ENCODE results near the gene TRIM5. TPM values are rescaled to one million over a fixed set of nuclear protein-coding genes. Genes with fewer than 3 reads are reported as not detected.
"Not testable (repeated sequence)": the region's sequence is repeated elsewhere in the genome, so short reads cannot be mapped to it uniquely, and the experiment has no call there.

TRIM5 gene
- polyA plus RNA-seq, 3 donors: 9.4 to 14.4 (median 10.6) TPM

GRCh38 chr11:5719703-5720495 is 35.0 kb upstream of the TRIM5 start:
- Histone ChIP-seq H3K4me3 (replicated peaks in 1 of 3; ENCODE audit: low read depth in 2 of 3, low read length in 3 of 3) (no peak overlapping the region), H2AFZ (ENCODE audit: insufficient read depth, low read depth, low read length, poor library complexity, severe bottlenecking) (no peak overlapping the region), H3K27me3 (ENCODE audit: control insufficient read depth in 2 of 2, insufficient read depth in 2 of 2, low read length in 2 of 2) (no peaks in the 10 kb centered on the region), H3K4me2 (replicated peaks; ENCODE audit: extremely low read depth, low read length, poor library complexity, severe bottlenecking) (no peak overlapping the region), H3K36me3 (replicated peaks in 1 of 2; ENCODE audit: control insufficient read depth in 1 of 2, insufficient read depth in 2 of 2, low read length in 2 of 2) (no peaks in the 10 kb centered on the region), H3K79me2 (ENCODE audit: insufficient read depth, low read length) (no peaks in the 10 kb centered on the region), H3K9me3 (replicated peaks in 1 of 2; ENCODE audit: control insufficient read depth in 1 of 2, insufficient read depth in 1 of 2, low read length in 2 of 2) (no peaks in the 10 kb centered on the region), H3K9ac (ENCODE audit: insufficient read depth, low read length, poor library complexity, severe bottlenecking) (no peak overlapping the region), H3K4me1 (ENCODE audit: control insufficient read depth in 1 of 2, insufficient read depth in 2 of 2, low read length in 2 of 2) (no peaks in the 10 kb centered on the region), H4K20me1 (ENCODE audit: insufficient read depth, low read length) (no peaks in the 10 kb centered on the region), H3K27ac (ENCODE audit: low read depth in 1 of 2, low read length in 2 of 2) (no peak overlapping the region)
- DNase-seq: no peak
- H3K36me3 Mint-ChIP-seq: peaks cover 0 to 5% of the 10 kb centered on the region in 2 donors
- no CpG with 5 or more reads among the region's 3 CpGs for WGBS (ENCODE audit: insufficient coverage)
- TF ChIP-seq CTCF (IDR thresholded peaks at IDR 0.05): no peak
- H3K4me3 Mint-ChIP-seq: no peak overlapping the region
- no peaks in the 10 kb centered on the region for H3K4me1 Mint-ChIP-seq
- H3K27me3 Mint-ChIP-seq (ENCODE audit: low read depth in 3 of 3): peaks cover 2 to 4% (median 2%) of the 10 kb centered on the region in 3 donors
- H3K9me3 Mint-ChIP-seq: peaks cover 2 to 15% (median 8%) of the 10 kb centered on the region in 7 donors
- intact Hi-C loops (cut with micrococcal nuclease): no loop called here
- H3K27ac Mint-ChIP-seq: peak overlapping the region in 1 of 7 donors; percentile 14

GRCh38 chr11:5716518-5716917 is 31.6 kb upstream of the TRIM5 start:
- H3K4me1 ChIP-seq (ENCODE audit: control insufficient read depth in 1 of 2, insufficient read depth in 2 of 2, low read length in 2 of 2); H3K4me1 Mint-ChIP-seq; H3K4me3 ChIP-seq (replicated peaks in 1 of 3; ENCODE audit: low read depth in 2 of 3, low read length in 3 of 3); H4K20me1 ChIP-seq (ENCODE audit: insufficient read depth, low read length); H3K27ac ChIP-seq (ENCODE audit: low read depth in 1 of 2, low read length in 2 of 2); H3K27ac Mint-ChIP-seq; H3K79me2 ChIP-seq (ENCODE audit: insufficient read depth, low read length); H3K9me3 ChIP-seq (replicated peaks in 1 of 2; ENCODE audit: control insufficient read depth in 1 of 2, insufficient read depth in 1 of 2, low read length in 2 of 2); H3K36me3 Mint-ChIP-seq; H3K27me3 ChIP-seq (ENCODE audit: control insufficient read depth in 2 of 2, insufficient read depth in 2 of 2, low read length in 2 of 2); H2AFZ ChIP-seq (ENCODE audit: insufficient read depth, low read depth, low read length, poor library complexity, severe bottlenecking); H3K27me3 Mint-ChIP-seq (ENCODE audit: low read depth in 3 of 3); intact Hi-C loops (cut with micrococcal nuclease); H3K4me3 Mint-ChIP-seq; H3K36me3 ChIP-seq (replicated peaks in 1 of 2; ENCODE audit: control insufficient read depth in 1 of 2, insufficient read depth in 2 of 2, low read length in 2 of 2); H3K9ac ChIP-seq (ENCODE audit: insufficient read depth, low read length, poor library complexity, severe bottlenecking); H3K4me2 ChIP-seq (replicated peaks; ENCODE audit: extremely low read depth, low read length, poor library complexity, severe bottlenecking); DNase-seq: not testable (repeated sequence)
- WGBS (ENCODE audit: insufficient coverage): no CpG with 5 or more reads among the region's 1 CpG
- H3K9me3 Mint-ChIP-seq: peaks cover 2 to 15% (median 10%) of the 10 kb centered on the region in 7 donors
